Mesothelial cell of epicardium (in vitro differentiated cells): Measurements from ENCODE around the gene MED12L. TPM values are rescaled to one million over a fixed set of nuclear protein-coding genes. Genes with fewer than 3 reads are reported as not detected.
A peak's percentile ranks its signal among the peaks of the same experiment; 100 is the strongest.

ENCODE experiments used
- DNase-seq, 2 experiments: peaks; one replicate each; pipeline ENCODE4 v3.0.0; 2021; ENCODE audit warnings: low spot score in 2 of 2; ENCODE audit not compliant: unreplicated experiment in 2 of 2
- H3K27ac Mint-ChIP-seq: 2 replicates; pipeline ENCODE4 v1.8.0; 2021; ENCODE audit warnings: mixed read lengths
- H3K27me3 Mint-ChIP-seq: 2 replicates; pipeline ENCODE4 v1.8.0; 2021; ENCODE audit warnings: low read depth, mixed read lengths
- H3K36me3 Mint-ChIP-seq: 2 replicates; pipeline ENCODE4 v1.8.0; 2021; ENCODE audit warnings: mixed read lengths
- H3K4me1 Mint-ChIP-seq: 2 replicates; pipeline ENCODE4 v1.8.0; 2021; ENCODE audit warnings: mixed read lengths
- H3K4me3 Mint-ChIP-seq: 2 replicates; pipeline ENCODE4 v1.8.0; 2021; ENCODE audit warnings: mild to moderate bottlenecking, moderate library complexity, mixed read lengths
- H3K9me3 Mint-ChIP-seq: 2 replicates; pipeline ENCODE4 v1.8.0; 2021; ENCODE audit warnings: mixed read lengths
- CTCF ChIP-seq: fragments of 200-600 bp; sonication (generic); IDR thresholded peaks from one replicate; pipeline ENCODE4 v1.5.0; 2021; ENCODE audit warnings: antibody characterized with exemption; ENCODE audit not compliant: unreplicated experiment
- total RNA-seq: library from RNA; stranded (reverse); gene quantifications from 3 replicates; pipeline ENCODE4 v1.2.1, GENCODE V29; 2021

Gene MED12L
- total RNA-seq, 1 donor from 2014 or later: 13.8 TPM

GRCh38 chr3:151085889-151086483 lies 522 bp downstream of the MED12L start:
- Mint-ChIP-seq H3K4me1 (peaks cover 31% of the 10 kb centered on the region), H3K4me3 (peak overlapping the region; percentile 95), H3K36me3 (no peaks in the 10 kb centered on the region), H3K9me3 (no peaks in the 10 kb centered on the region), H3K27me3 (peaks cover 3% of the 10 kb centered on the region), H3K27ac (peak overlapping the region; percentile 89)
- peak; percentile 27 to 62 for DNase-seq
- no peak for TF ChIP-seq CTCF

- Mint-ChIP-seq H3K27ac (peak overlapping the region; percentile 89), H3K4me3 (peak overlapping the region; percentile 95), H3K9me3 (no peaks in the 10 kb centered on the region), H3K36me3 (no peaks in the 10 kb centered on the region), H3K27me3 (peaks cover 3% of the 10 kb centered on the region), H3K4me1 (peaks cover 31% of the 10 kb centered on the region)
- no peak for TF ChIP-seq CTCF
- DNase-seq: peak; percentile 72 to 82
These were observed 1.3 kb downstream of the MED12L start for GRCh38 chr3:151086484-151087456.

GRCh38 chr3:151087648-151088047 lies 2.2 kb downstream of the MED12L start:
- Mint-ChIP-seq H3K4me3 (peak overlapping the region; percentile 95), H3K27me3 (peaks cover 3% of the 10 kb centered on the region), H3K27ac (peak overlapping the region; percentile 73), H3K4me1 (peaks cover 31% of the 10 kb centered on the region), H3K36me3 (peaks cover 2% of the 10 kb centered on the region), H3K9me3 (no peaks in the 10 kb centered on the region)
- no peak for DNase-seq
- TF ChIP-seq CTCF: no peak

- Mint-ChIP-seq H3K27me3 (no peaks in the 10 kb centered on the region), H3K4me3 (no peak overlapping the region), H3K27ac (no peak overlapping the region), H3K36me3 (peaks cover 2% of the 10 kb centered on the region), H3K4me1 (peaks cover 23% of the 10 kb centered on the region), H3K9me3 (no peaks in the 10 kb centered on the region)
- TF ChIP-seq CTCF: no peak
- DNase-seq: no peak
These were observed 6.4 kb downstream of the MED12L start for GRCh38 chr3:151091685-151092345.

GRCh38 chr3:151093148-151093547 lies 7.7 kb downstream of the MED12L start:
- H3K36me3 Mint-ChIP-seq: peaks cover 3% of the 10 kb centered on the region
- H3K27ac Mint-ChIP-seq: no peak overlapping the region
- no peaks in the 10 kb centered on the region for H3K27me3 Mint-ChIP-seq
- TF ChIP-seq CTCF: no peak
- no peak overlapping the region for H3K4me3 Mint-ChIP-seq
- H3K4me1 Mint-ChIP-seq: peaks cover 16% of the 10 kb centered on the region
- no peaks in the 10 kb centered on the region for H3K9me3 Mint-ChIP-seq
- no peak for DNase-seq
